ENCODE results near the gene KPNA6. TPM values are rescaled to one million over a fixed set of nuclear protein-coding genes. Genes with fewer than 3 reads are reported as not detected.

Gene KPNA6
- total RNA-seq, result 40.6 and 41.0 TPM in 2 replicates

DNA sequence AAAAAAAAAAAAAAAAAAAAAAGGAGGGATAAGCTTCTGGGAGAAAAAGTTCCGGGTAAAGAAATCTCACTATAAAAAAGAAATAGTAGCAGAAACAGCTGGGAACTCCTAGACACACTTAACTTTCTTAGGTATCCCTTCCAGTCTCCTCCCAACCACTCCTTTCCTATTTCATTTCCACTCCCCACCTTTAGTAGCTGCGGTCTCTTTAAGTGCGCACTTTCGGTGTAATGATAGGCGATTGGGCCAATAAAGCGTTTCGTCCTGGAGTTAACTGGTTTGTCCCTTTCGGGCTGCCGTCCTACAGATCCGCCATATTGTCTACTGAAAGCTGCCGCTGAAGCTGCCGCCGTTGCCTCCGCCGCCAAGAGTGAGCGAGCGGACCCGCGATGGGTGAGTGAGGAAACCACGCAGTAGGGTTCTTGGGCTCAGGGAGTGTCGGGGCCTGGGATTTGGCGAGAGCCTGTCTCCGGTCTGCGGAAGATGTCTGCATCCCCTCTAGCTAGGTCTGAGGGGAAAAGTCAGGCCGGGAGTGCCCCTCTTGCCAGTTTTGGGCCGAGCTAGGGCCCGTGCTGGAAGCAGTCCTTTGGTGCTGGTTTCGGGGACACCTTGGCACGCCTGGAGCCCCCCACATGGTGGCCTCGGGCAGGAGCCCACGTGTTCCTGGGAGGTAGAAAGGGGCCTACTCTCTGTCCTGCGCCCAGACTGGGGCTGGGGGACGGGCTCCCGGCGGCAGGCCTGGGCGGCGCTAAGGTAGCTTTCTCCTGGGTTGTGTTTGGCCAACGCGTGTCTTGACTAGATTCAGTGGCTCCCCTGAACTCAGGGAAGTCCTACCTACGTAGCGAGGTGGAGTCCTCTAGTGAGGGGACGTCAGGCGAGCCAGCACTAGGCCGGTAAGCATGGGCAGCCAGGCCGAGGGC lies at the start of gene KPNA6:
Gene KPNA6 (plus strand): TSS at position 315 of the 920 bp plus-strand sequence. CDS start 75 bp downstream, at position 390.

GRCh38 chr1:32072622-32073298 lies 35.1 kb upstream of the KPNA6 start, which contains the start of gene TMEM39B:
Gene TMEM39B (plus strand): TSS chr1:32072939. CDS start chr1:32073048, 109 bp downstream.

GRCh38 chr1:32179443-32180185 lies 71.8 kb downstream of the KPNA6 start, which contains the start of gene TXLNA:
Gene TXLNA (plus strand): TSS chr1:32179675. CDS start chr1:32180346, 671 bp downstream.

DNA sequence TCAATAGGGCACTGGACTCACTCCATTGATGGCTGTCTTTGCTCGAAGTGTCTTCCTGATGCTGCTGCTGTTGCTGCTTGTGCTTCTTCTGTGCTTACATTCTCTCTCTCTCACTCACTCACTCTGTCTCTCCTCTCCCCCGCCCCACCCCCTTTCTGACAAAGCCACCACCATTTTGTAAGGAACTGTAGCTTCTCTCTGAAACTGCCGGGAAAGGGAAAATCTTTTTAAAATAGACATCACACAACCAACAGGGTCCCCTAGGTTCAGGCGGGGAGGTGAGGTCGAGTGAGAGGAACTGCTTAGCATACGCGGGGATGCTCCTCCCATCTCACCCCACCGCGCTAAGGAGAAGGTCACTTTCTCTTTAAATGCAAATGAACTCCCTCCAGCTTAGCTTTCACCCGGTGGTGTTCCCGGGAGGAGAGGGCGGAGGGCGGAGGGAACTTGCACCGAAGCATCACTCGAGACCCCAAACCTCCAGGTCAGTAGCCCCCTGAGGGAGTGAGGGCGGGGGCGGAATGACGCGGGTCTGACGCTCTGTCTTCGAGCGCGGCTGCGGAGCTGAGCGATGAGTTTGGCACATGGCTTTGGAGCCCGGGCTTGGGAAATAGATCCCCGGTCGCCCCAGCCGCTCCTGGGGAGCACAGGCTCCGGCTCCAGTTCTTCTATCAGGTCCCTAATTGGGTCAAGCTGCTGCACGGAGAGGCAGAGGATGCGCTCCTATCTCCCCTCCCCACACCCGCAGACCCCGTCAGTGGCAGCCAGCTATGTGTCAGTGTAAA lies 92.6 kb downstream of the KPNA6 start, which contains the start of gene CCDC28B:
Gene CCDC28B (plus strand): TSS at position 370 of the 785 bp plus-strand sequence. CDS start 1,341 bp downstream, outside the sequence.

DNA sequence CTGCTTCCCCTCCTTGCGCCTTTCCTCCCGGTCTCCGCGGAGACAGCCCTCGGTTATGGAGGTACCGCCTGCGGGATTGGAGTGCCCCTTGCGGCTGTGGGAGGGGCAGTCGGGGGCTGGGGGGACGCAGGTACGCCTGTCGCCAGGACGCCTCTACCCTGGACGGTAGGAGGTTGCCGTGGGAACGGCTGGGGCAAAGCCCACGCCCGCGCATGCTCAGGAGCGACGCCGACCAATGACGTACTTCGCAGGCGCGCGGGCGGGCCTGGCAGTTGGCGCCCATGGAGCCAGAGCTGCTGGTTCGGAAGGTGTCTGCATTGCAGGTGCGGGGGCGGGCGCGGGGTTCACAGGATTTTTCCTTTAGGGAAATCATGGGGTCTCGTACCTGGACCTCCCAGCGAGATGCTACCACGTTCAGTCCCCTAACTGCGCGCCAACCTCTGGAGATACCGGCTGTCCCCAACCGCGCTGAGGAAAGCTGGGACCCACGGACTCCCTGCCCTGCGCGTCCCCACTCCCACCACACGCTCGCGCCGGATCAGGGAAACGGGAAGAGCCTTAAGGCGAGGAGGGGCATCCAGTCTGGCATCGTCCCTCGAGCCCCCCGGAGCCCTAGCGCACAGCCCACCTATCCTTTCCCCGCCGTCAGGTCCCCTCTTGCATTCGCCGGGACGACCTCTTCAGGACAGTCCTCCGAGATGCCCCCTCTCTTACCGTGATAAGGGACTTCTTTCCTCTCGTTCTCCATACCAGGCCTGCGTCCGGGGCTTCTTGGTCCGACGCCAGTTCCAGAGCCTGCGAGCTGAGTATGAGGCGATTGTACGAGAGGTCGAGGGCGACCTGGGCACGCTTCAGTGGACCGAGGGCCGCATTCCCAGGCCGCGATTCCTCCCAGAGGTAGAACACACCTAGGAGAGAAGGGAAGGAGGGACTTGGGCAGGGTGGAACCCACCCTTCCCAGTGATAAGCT lies 97.8 kb downstream of the KPNA6 start, which contains the start of gene IQCC:
Gene IQCC (plus strand): TSS at position 271 of the 970 bp plus-strand sequence. CDS start 11 bp downstream, at position 282.

GRCh38 chr1:32208891-32209328 lies 101.1 kb downstream of the KPNA6 start, which contains the start of gene DCDC2B:
Gene DCDC2B (plus strand): TSS chr1:32209089. CDS start chr1:32209094, 5 bp downstream.

DNA sequence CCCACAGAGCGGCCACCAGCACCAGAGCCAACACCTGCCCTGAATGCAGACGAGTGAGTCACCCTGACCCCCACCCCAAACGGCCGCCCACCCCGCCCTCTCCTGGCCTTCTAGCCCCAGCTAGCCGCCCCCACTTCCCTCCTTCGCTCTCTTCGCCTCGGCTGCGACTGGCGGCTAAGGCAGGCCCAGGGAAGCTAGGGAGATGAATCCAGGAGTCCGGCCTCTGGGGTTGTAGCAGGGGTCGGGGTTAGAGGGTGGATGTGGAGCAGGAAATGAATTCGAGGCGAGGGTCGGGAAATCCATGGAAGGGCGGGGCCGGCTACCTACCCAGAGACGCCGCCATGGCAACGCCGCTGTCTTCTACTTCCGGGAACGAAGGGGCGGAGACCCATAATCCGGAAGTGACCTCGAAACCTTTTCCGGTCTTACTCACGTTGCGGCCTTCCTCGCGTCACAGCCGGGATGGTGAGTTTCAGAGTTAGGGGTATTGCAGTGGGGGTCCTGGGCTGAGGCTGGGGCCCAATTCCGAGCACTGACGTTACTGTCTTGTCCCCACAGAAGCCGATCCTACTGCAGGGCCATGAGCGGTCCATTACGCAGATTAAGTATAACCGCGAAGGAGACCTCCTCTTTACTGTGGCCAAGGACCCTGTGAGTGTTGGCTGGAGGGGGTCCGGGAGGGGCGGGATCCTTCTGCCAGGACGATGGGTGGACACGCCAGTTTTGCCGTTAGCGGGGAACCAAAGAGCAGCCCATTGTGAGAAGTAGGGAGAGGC lies 114.3 kb downstream of the KPNA6 start, which contains the start of the genes EIF3I and TMEM234:
Gene EIF3I (plus strand): TSS at position 428 of the 776 bp plus-strand sequence. CDS start 35 bp downstream, at position 463.
Gene TMEM234 (minus strand): TSS at position 374 of the 776 bp plus-strand sequence. CDS start 31 bp downstream, at position 343.

Other genes starting within 250 kb of the KPNA6 start
- 241 and 300 TPM in 2 replicates for gene PTP4A2, start 169.7 kb upstream of the KPNA6 start, total RNA-seq
- 95.3 and 161 TPM in 2 replicates for gene KHDRBS1, start 94.2 kb upstream of the KPNA6 start, total RNA-seq
- 7.0 and 10.5 TPM in 2 replicates for gene TMEM39B, start 35.1 kb upstream of the KPNA6 start, total RNA-seq
- 54.1 and 56.9 TPM in 2 replicates for gene TXLNA, start 71.6 kb downstream of the KPNA6 start, total RNA-seq
- 23.9 and 24.6 TPM in 2 replicates for gene CCDC28B, start 92.5 kb downstream of the KPNA6 start, total RNA-seq
- gene IQCC, start 97.6 kb downstream of the KPNA6 start, total RNA-seq, result 3.2 and 4.6 TPM in 2 replicates
- not detected in 2 replicates for gene DCDC2B, start 101.0 kb downstream of the KPNA6 start, total RNA-seq
- gene TMEM234, start 114.3 kb downstream of the KPNA6 start, total RNA-seq, result 12.4 and 20.0 TPM in 2 replicates
- 255 and 401 TPM in 2 replicates for gene EIF3I, start 114.4 kb downstream of the KPNA6 start, total RNA-seq
- gene FAM167B, start 139.2 kb downstream of the KPNA6 start, total RNA-seq, result 0.40 TPM in 1 of 2 replicates, not detected in the other
- gene LCK, start 143.2 kb downstream of the KPNA6 start, total RNA-seq, result 0.65 TPM in 1 of 2 replicates, not detected in the other
- gene HDAC1, start 184.0 kb downstream of the KPNA6 start, total RNA-seq, result 66.1 and 120 TPM in 2 replicates
- 121 and 127 TPM in 2 replicates for gene MARCKSL1, start 228.2 kb downstream of the KPNA6 start, total RNA-seq